ENCODE data around the gene LAMTOR3.
"Not testable (repeated sequence)": the region's sequence is repeated elsewhere in the genome, so short reads cannot be mapped to it uniquely, and the experiment has no call there.

The LAMTOR3 gene

GRCh38 chr4:99841129-99841528 is 53.1 kb downstream of the LAMTOR3 start:
- no peak overlapping the region for H3K4me3 ChIP-seq (replicated peaks in 1 of 2; ENCODE audit: low read depth in 2 of 2, low read length in 2 of 2)
- no peak for TF ChIP-seq CTCF (IDR thresholded peaks at IDR 0.05; ENCODE audit: low read depth, low read length)
- no peak for DNase-seq (ENCODE audit: low read depth in 2 of 2)

- no peak for DNase-seq (ENCODE audit: low read depth in 2 of 2)
- H3K4me3 ChIP-seq (replicated peaks in 1 of 2; ENCODE audit: low read depth in 2 of 2, low read length in 2 of 2): no peak overlapping the region
- TF ChIP-seq CTCF (IDR thresholded peaks at IDR 0.05; ENCODE audit: low read depth, low read length): no peak
Measured at GRCh38 chr4:99838927-99839326, 55.3 kb downstream of the LAMTOR3 start.

GRCh38 chr4:99835942-99836341 is 58.3 kb downstream of the LAMTOR3 start:
- TF ChIP-seq CTCF (IDR thresholded peaks at IDR 0.05; ENCODE audit: low read depth, low read length): no peak
- H3K4me3 ChIP-seq (replicated peaks in 1 of 2; ENCODE audit: low read depth in 2 of 2, low read length in 2 of 2): no peak overlapping the region
- DNase-seq (ENCODE audit: low read depth in 2 of 2): no peak

- H3K4me3 ChIP-seq (replicated peaks in 1 of 2; ENCODE audit: low read depth in 2 of 2, low read length in 2 of 2): no peak overlapping the region
- TF ChIP-seq CTCF (IDR thresholded peaks at IDR 0.05; ENCODE audit: low read depth, low read length): no peak
- no peak for DNase-seq (ENCODE audit: low read depth in 2 of 2)
Measured at GRCh38 chr4:99834569-99834968, 59.7 kb downstream of the LAMTOR3 start.

GRCh38 chr4:99833756-99834155 is 60.5 kb downstream of the LAMTOR3 start:
- no peak overlapping the region for H3K4me3 ChIP-seq (replicated peaks in 1 of 2; ENCODE audit: low read depth in 2 of 2, low read length in 2 of 2)
- no peak for DNase-seq (ENCODE audit: low read depth in 2 of 2)
- no peak for TF ChIP-seq CTCF (IDR thresholded peaks at IDR 0.05; ENCODE audit: low read depth, low read length)

- no peak for DNase-seq (ENCODE audit: low read depth in 2 of 2)
- no peak for TF ChIP-seq CTCF (IDR thresholded peaks at IDR 0.05; ENCODE audit: low read depth, low read length)
Measured at GRCh38 chr4:99832758-99833157, 61.5 kb downstream of the LAMTOR3 start.

GRCh38 chr4:99832321-99832720 is 61.9 kb downstream of the LAMTOR3 start:
- H3K4me3 ChIP-seq (replicated peaks in 1 of 2; ENCODE audit: low read depth in 2 of 2, low read length in 2 of 2): no peak overlapping the region
- TF ChIP-seq CTCF (IDR thresholded peaks at IDR 0.05; ENCODE audit: low read depth, low read length): no peak
- DNase-seq (ENCODE audit: low read depth in 2 of 2): no peak

More at GRCh38 chr4:99832758-99833157, 61.5 kb downstream of the LAMTOR3 start:
- no peak overlapping the region for H3K4me3 ChIP-seq (replicated peaks in 1 of 2; ENCODE audit: low read depth in 2 of 2, low read length in 2 of 2)

GRCh38 chr4:99830051-99830450 is 64.2 kb downstream of the LAMTOR3 start:
- not testable (repeated sequence) for DNase-seq (ENCODE audit: low read depth in 2 of 2); H3K4me3 ChIP-seq (replicated peaks in 1 of 2; ENCODE audit: low read depth in 2 of 2, low read length in 2 of 2)
